K562 (cell line): ENCODE results near the gene TMEM69. TPM values are rescaled to one million over a fixed set of nuclear protein-coding genes. Genes with fewer than 3 reads are reported as not detected.

Source experiments
- ATF1 ChIP-seq, 2 experiments: fragments of 450-650 bp in 1 of 2; IDR thresholded peaks; 2 replicates each; pipeline ENCODE4 v1.6.1; 2016; ENCODE audit warnings: missing compliant biosample characterization in 1 of 2, missing genetic modification characterization in 1 of 2
- CTBP1 ChIP-seq: fragments of 450-650 bp; IDR thresholded peaks from 2 replicates; pipeline ENCODE4 v1.6.1; 2016; ENCODE audit warnings: borderline replicate concordance
- FOXJ3 ChIP-seq: sonication (generic); formaldehyde crosslinking; IDR thresholded peaks from 2 replicates; pipeline ENCODE4 v1.4.0; 2020; ENCODE audit warnings: mild to moderate bottlenecking, missing genetic modification reagents
- KDM1A ChIP-seq, 2 experiments: fragments of 450-650 bp; IDR thresholded peaks; 2 replicates each; pipeline ENCODE4 v1.6.1; 2016; ENCODE audit warnings: mild to moderate bottlenecking in 2 of 2
- MAFF ChIP-seq: IDR thresholded peaks from 2 replicates; pipeline ENCODE4 v1.6.1; 2012; ENCODE audit warnings: low read length, improper control_type of control experiment
- NR2C1 ChIP-seq, 2 experiments: fragments of 450-650 bp; IDR thresholded peaks; 2 replicates each; pipeline ENCODE4 v1.6.1; 2017; ENCODE audit warnings: mild to moderate bottlenecking in 2 of 2, antibody characterized with exemption in 1 of 2, inconsistent platforms in 1 of 2, missing compliant biosample characterization in 1 of 2, missing genetic modification characterization in 1 of 2
- ZBTB1 ChIP-seq: sonication (generic); formaldehyde crosslinking; IDR thresholded peaks from 2 replicates; pipeline ENCODE4 v1.8.1; 2023; ENCODE audit warnings: missing genetic modification reagents, low read depth, mild to moderate bottlenecking, borderline replicate concordance
- ZC3H4 ChIP-seq: sonication (generic); formaldehyde crosslinking; IDR thresholded peaks from 2 replicates; pipeline ENCODE4 v1.9.0; 2021; ENCODE audit warnings: missing genetic modification reagents, borderline replicate concordance
- ZNF197 ChIP-seq: fragments of 200-800 bp; sonication (Bioruptor generic); IDR thresholded peaks from 2 replicates; pipeline ENCODE4 v1.6.1; 2016; ENCODE audit warnings: low read depth, missing genetic modification characterization, missing compliant biosample characterization
- ZNF717 ChIP-seq: fragments of 250-450 bp; sonication (Bioruptor Pico); IDR thresholded peaks from 2 replicates; pipeline ENCODE4 v1.5.0; 2021
- polyA plus RNA-seq, 8 experiments: library from polyadenylated mRNA; depleted of rRNA in 4 of 8; stranded (reverse) in 5 of 8; unstranded in 3 of 8; fragments of >200 nt; fragmentation: Nextera tagmentation in 2 of 8; fragmentation: Illumina TruSeq in 1 of 8; extraction: Ambion mirVana in 2 of 8; extraction: Trizol in 1 of 8; gene quantifications; 2 replicates each; pipeline versions ENCODE4 v1.2.1 to v1.2.3, GENCODE V29; 2011 to 2014; ENCODE audit warnings: inconsistent platforms in 1 of 8, missing spikeins in 1 of 8
- total RNA-seq, 7 experiments: library from RNA; depleted of rRNA in 6 of 7; stranded (reverse); fragments of >200 nt in 6 of 7; fragmentation: Illumina TruSeq in 2 of 7; extraction: Trizol in 2 of 7; gene quantifications; 2 replicates each; pipeline versions ENCODE4 v1.2.1 to v1.2.3, GENCODE V29; 2011 to 2021; ENCODE audit warnings: low replicate concordance in 1 of 7
- TF ChIP-seq, protein P1 (sequence below), 2 experiments: fragments of 450-650 bp; conservative IDR thresholded peaks; 2 replicates each; pipeline ENCODE4 v1.6.1; 2017; ENCODE audit warnings: mild to moderate bottlenecking in 2 of 2, moderate library complexity in 2 of 2
- TF ChIP-seq, protein P2 (sequence below): fragments of 450-650 bp; formaldehyde crosslinking; IDR thresholded peaks from 2 replicates; pipeline ENCODE4 v1.4.0; 2020; ENCODE audit warnings: mild to moderate bottlenecking, moderate library complexity
- TF ChIP-seq, protein P3 (sequence below): IDR thresholded peaks from 2 replicates; pipeline ENCODE4 v1.6.1; 2014; ENCODE audit warnings: antibody characterized with exemption
- TF ChIP-seq, protein P4 (sequence below): fragments of 250-450 bp; sonication (Bioruptor Pico); IDR thresholded peaks from 2 replicates; pipeline ENCODE4 v1.5.0; 2022; ENCODE audit warnings: mild to moderate bottlenecking
- TF ChIP-seq, protein P5 (sequence below): fragments of 250-450 bp; sonication (Bioruptor Pico); IDR thresholded peaks from 2 replicates; pipeline ENCODE4 v1.8.0; 2021; ENCODE audit warnings: mild to moderate bottlenecking, moderate library complexity
- TF ChIP-seq, protein P6 (sequence below): IDR thresholded peaks from 3 replicates; pipeline ENCODE4 v1.6.1; 2011; ENCODE audit warnings: borderline replicate concordance, mild to moderate bottlenecking; ENCODE audit not compliant: insufficient read length, insufficient read depth

The TMEM69 gene
- total and polyA plus RNA-seq, 9 of the 15 experiments (the other 6 are each of a cell fraction or from before 2014, with no cell fraction given), result 47.3 to 248 (median 103) TPM

DNA sequence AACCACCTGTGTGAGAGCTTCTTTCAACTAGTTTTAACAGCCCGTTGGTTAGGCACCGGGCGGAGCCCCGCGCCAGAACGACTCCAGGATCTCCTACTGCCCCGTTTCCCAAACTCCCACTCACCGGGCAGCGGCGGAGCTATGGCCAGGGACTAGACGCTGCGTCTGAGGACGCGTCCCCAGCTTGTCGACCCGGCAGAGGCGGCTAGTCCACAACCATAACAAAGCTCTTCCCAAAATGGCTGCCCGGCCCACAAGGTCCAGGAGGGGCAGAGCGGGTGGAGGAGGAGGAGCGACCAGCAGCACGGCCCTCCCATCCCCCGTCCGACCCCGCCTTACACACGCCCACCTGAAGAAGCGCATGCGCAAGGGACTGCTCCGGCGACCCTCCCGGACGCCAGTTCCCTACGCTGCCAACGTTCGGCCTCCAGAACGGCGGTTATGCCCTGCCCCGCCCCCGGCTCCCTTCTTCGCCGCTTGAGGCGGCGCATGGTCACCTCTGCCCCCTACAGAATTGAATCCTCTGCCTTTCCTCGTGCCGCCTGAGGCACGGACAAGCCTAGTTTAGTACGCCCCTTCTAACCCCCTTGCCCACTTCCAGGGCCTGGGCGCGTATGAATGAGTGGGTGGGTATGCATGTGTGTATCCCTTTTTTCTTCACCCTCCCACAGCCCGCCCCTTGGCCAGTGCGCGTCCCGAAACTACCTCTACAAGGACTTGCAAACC is 1.5 kb upstream of the TMEM69 start, which contains the start of gene GPBP1L1 (continued):
- TF ChIP-seq, protein P1, sequence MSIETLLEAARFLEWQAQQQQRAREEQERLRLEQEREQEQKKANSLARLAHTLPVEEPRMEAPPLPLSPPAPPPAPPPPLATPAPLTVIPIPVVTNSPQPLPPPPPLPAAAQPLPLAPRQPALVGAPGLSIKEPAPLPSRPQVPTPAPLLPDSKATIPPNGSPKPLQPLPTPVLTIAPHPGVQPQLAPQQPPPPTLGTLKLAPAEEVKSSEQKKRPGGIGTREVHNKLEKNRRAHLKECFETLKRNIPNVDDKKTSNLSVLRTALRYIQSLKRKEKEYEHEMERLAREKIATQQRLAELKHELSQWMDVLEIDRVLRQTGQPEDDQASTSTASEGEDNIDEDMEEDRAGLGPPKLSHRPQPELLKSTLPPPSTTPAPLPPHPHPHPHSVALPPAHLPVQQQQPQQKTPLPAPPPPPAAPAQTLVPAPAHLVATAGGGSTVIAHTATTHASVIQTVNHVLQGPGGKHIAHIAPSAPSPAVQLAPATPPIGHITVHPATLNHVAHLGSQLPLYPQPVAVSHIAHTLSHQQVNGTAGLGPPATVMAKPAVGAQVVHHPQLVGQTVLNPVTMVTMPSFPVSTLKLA (conservative IDR thresholded peaks at IDR 0.05), result no peak; a peak in 1 of 4 replicates
- no peak for TF ChIP-seq ATF1 (CRISPR knock-in tag; IDR thresholded peaks at IDR 0.05)
- TF ChIP-seq ATF1 (tag; IDR thresholded peaks at IDR 0.05), result no peak
- TF ChIP-seq, protein P2, sequence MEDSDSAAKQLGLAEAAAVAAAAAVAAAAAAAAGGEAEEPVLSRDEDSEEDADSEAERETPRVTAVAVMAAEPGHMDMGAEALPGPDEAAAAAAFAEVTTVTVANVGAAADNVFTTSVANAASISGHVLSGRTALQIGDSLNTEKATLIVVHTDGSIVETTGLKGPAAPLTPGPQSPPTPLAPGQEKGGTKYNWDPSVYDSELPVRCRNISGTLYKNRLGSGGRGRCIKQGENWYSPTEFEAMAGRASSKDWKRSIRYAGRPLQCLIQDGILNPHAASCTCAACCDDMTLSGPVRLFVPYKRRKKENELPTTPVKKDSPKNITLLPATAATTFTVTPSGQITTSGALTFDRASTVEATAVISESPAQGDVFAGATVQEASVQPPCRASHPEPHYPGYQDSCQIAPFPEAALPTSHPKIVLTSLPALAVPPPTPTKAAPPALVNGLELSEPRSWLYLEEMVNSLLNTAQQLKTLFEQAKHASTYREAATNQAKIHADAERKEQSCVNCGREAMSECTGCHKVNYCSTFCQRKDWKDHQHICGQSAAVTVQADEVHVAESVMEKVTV (CRISPR knock-in tag), result 0 out of 2 replicates have a peak, but pooled peaks have one; percentile 31
- TF ChIP-seq ZBTB1, result peak; percentile 39; the same call in 1 of the 2 replicates
- TF ChIP-seq, protein P3, sequence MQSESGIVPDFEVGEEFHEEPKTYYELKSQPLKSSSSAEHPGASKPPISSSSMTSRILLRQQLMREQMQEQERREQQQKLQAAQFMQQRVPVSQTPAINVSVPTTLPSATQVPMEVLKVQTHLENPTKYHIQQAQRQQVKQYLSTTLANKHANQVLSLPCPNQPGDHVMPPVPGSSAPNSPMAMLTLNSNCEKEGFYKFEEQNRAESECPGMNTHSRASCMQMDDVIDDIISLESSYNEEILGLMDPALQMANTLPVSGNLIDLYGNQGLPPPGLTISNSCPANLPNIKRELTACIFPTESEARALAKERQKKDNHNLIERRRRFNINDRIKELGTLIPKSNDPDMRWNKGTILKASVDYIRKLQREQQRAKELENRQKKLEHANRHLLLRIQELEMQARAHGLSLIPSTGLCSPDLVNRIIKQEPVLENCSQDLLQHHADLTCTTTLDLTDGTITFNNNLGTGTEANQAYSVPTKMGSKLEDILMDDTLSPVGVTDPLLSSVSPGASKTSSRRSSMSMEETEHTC, result no peak; the same call in 1 of the 2 replicates
- peak; percentile 79; the same call in 1 of the 2 replicates for TF ChIP-seq ZNF717
- TF ChIP-seq, protein P4, sequence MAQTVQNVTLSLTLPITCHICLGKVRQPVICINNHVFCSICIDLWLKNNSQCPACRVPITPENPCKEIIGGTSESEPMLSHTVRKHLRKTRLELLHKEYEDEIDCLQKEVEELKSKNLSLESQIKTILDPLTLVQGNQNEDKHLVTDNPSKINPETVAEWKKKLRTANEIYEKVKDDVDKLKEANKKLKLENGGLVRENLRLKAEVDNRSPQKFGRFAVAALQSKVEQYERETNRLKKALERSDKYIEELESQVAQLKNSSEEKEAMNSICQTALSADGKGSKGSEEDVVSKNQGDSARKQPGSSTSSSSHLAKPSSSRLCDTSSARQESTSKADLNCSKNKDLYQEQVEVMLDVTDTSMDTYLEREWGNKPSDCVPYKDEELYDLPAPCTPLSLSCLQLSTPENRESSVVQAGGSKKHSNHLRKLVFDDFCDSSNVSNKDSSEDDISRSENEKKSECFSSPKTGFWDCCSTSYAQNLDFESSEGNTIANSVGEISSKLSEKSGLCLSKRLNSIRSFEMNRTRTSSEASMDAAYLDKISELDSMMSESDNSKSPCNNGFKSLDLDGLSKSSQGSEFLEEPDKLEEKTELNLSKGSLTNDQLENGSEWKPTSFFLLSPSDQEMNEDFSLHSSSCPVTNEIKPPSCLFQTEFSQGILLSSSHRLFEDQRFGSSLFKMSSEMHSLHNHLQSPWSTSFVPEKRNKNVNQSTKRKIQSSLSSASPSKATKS (CRISPR knock-in tag), result 0 out of 2 replicates have a peak, but pooled peaks have one; percentile 55
- TF ChIP-seq, protein P5, sequence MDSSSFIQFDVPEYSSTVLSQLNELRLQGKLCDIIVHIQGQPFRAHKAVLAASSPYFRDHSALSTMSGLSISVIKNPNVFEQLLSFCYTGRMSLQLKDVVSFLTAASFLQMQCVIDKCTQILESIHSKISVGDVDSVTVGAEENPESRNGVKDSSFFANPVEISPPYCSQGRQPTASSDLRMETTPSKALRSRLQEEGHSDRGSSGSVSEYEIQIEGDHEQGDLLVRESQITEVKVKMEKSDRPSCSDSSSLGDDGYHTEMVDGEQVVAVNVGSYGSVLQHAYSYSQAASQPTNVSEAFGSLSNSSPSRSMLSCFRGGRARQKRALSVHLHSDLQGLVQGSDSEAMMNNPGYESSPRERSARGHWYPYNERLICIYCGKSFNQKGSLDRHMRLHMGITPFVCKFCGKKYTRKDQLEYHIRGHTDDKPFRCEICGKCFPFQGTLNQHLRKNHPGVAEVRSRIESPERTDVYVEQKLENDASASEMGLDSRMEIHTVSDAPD, result 0 out of 2 replicates have a peak, but pooled peaks have one; percentile 10
- TF ChIP-seq, protein P6, sequence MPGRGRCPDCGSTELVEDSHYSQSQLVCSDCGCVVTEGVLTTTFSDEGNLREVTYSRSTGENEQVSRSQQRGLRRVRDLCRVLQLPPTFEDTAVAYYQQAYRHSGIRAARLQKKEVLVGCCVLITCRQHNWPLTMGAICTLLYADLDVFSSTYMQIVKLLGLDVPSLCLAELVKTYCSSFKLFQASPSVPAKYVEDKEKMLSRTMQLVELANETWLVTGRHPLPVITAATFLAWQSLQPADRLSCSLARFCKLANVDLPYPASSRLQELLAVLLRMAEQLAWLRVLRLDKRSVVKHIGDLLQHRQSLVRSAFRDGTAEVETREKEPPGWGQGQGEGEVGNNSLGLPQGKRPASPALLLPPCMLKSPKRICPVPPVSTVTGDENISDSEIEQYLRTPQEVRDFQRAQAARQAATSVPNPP, result no peak
- TF ChIP-seq ZC3H4 (CRISPR knock-in tag), result 0 out of 2 replicates have a peak, but pooled peaks have one; percentile 76
- TF ChIP-seq ZNF197, result no peak
- no peak; the same call in 1 of the 2 replicates for TF ChIP-seq NR2C1 (IDR thresholded peaks at IDR 0.05)
- TF ChIP-seq NR2C1 (tag; IDR thresholded peaks at IDR 0.05), result peak; percentile 75
- TF ChIP-seq FOXJ3 (CRISPR knock-in tag), result no peak
- no peak; the same call in 1 of the 2 replicates for TF ChIP-seq CTBP1
- no peak for TF ChIP-seq MAFF
- TF ChIP-seq KDM1A (IDR thresholded peaks at IDR 0.05), result no peak
